Stimulated activated naive CD8-positive, alpha-beta T cell treated with anti-CD3 and anti-CD28 coated beads, Interleukin-15, Interleukin-2, amounts not matched to agents 100 ng/mL and 50 ng/mL, for 24 hours (primary cell): ENCODE measurements around the gene INPP5B.
A peak's percentile ranks its signal among the peaks of the same experiment; 100 is the strongest.
"Not testable (repeated sequence)": the region's sequence is repeated elsewhere in the genome, so short reads cannot be mapped to it uniquely, and the experiment has no call there.

ENCODE experiments used
- H3K27ac Mint-ChIP-seq: one replicate; pipeline ENCODE4 v1.8.0; 2021; ENCODE audit warnings: mild to moderate bottlenecking, mixed read lengths
- H3K27me3 Mint-ChIP-seq: one replicate; pipeline ENCODE4 v1.8.0; 2021; ENCODE audit warnings: mixed read lengths
- H3K36me3 Mint-ChIP-seq: one replicate; pipeline ENCODE4 v1.8.0; 2021; ENCODE audit warnings: low read depth, mixed read lengths
- H3K4me1 Mint-ChIP-seq: one replicate; pipeline ENCODE4 v1.8.0; 2021; ENCODE audit warnings: low read depth, mixed read lengths
- H3K4me3 Mint-ChIP-seq: one replicate; pipeline ENCODE4 v1.8.0; 2021; ENCODE audit warnings: mild to moderate bottlenecking, mixed read lengths
- H3K9me3 Mint-ChIP-seq: one replicate; pipeline ENCODE4 v1.8.0; 2021; ENCODE audit warnings: mixed read lengths

Gene INPP5B

GRCh38 chr1:37908531-37908930 is 38.3 kb downstream of the INPP5B start:
- H3K9me3 Mint-ChIP-seq, H3K4me1 Mint-ChIP-seq, H3K4me3 Mint-ChIP-seq, H3K27ac Mint-ChIP-seq, H3K27me3 Mint-ChIP-seq: not testable (repeated sequence)
- peaks cover 27% of the 10 kb centered on the region for H3K36me3 Mint-ChIP-seq

- not testable (repeated sequence) for H3K27me3 Mint-ChIP-seq, H3K4me3 Mint-ChIP-seq, H3K27ac Mint-ChIP-seq, H3K4me1 Mint-ChIP-seq, H3K9me3 Mint-ChIP-seq
- peaks cover 27% of the 10 kb centered on the region for H3K36me3 Mint-ChIP-seq
These were observed 39.3 kb downstream of the INPP5B start for GRCh38 chr1:37907416-37908125.

GRCh38 chr1:37906591-37906990 is 40.3 kb downstream of the INPP5B start:
- H3K27me3 Mint-ChIP-seq, H3K9me3 Mint-ChIP-seq, H3K4me3 Mint-ChIP-seq, H3K27ac Mint-ChIP-seq: not testable (repeated sequence)
- Mint-ChIP-seq H3K4me1 (peaks cover 16% of the 10 kb centered on the region), H3K36me3 (peaks cover 29% of the 10 kb centered on the region)

- Mint-ChIP-seq H3K27ac (no peak overlapping the region), H3K4me3 (no peak overlapping the region), H3K4me1 (peaks cover 24% of the 10 kb centered on the region), H3K27me3 (no peaks in the 10 kb centered on the region), H3K36me3 (peaks cover 36% of the 10 kb centered on the region), H3K9me3 (peaks cover 6% of the 10 kb centered on the region)
These were observed 41.1 kb downstream of the INPP5B start for GRCh38 chr1:37905727-37906126.

- H3K9me3 Mint-ChIP-seq, H3K27me3 Mint-ChIP-seq, H3K27ac Mint-ChIP-seq, H3K4me3 Mint-ChIP-seq: not testable (repeated sequence)
- Mint-ChIP-seq H3K4me1 (peaks cover 26% of the 10 kb centered on the region), H3K36me3 (peaks cover 28% of the 10 kb centered on the region)
These were observed 42.9 kb downstream of the INPP5B start for GRCh38 chr1:37903921-37904320.

GRCh38 chr1:37902983-37903382 is 43.9 kb downstream of the INPP5B start:
- H3K27ac Mint-ChIP-seq, result peak overlapping the region; percentile 16
- peaks cover 24% of the 10 kb centered on the region for H3K4me1 Mint-ChIP-seq
- H3K36me3 Mint-ChIP-seq, result peaks cover 20% of the 10 kb centered on the region
- H3K9me3 Mint-ChIP-seq, result peaks cover 6% of the 10 kb centered on the region
- H3K4me3 Mint-ChIP-seq, result no peak overlapping the region
- no peaks in the 10 kb centered on the region for H3K27me3 Mint-ChIP-seq

- Mint-ChIP-seq H3K36me3 (peaks cover 11% of the 10 kb centered on the region), H3K4me1 (peaks cover 24% of the 10 kb centered on the region), H3K27me3 (no peaks in the 10 kb centered on the region), H3K9me3 (peaks cover 2% of the 10 kb centered on the region), H3K4me3 (peak overlapping the region; percentile 38), H3K27ac (peak overlapping the region; percentile 96)
These were observed 45.0 kb downstream of the INPP5B start for GRCh38 chr1:37901893-37902225.

GRCh38 chr1:37901191-37901892 is 45.5 kb downstream of the INPP5B start:
- Mint-ChIP-seq H3K4me1 (peaks cover 24% of the 10 kb centered on the region), H3K4me3 (peak overlapping the region; percentile 38), H3K9me3 (no peaks in the 10 kb centered on the region), H3K27me3 (no peaks in the 10 kb centered on the region), H3K27ac (peak overlapping the region; percentile 96), H3K36me3 (peaks cover 9% of the 10 kb centered on the region)

GRCh38 chr1:37897563-37897962 is 49.3 kb downstream of the INPP5B start:
- peaks cover 20% of the 10 kb centered on the region for H3K4me1 Mint-ChIP-seq
- H3K4me3 Mint-ChIP-seq, H3K27me3 Mint-ChIP-seq, H3K27ac Mint-ChIP-seq, H3K9me3 Mint-ChIP-seq: not testable (repeated sequence)
- peaks cover 19% of the 10 kb centered on the region for H3K36me3 Mint-ChIP-seq

GRCh38 chr1:37893673-37894072 is 53.2 kb downstream of the INPP5B start:
- Mint-ChIP-seq H3K4me3 (no peak overlapping the region), H3K4me1 (peaks cover 8% of the 10 kb centered on the region), H3K27ac (no peak overlapping the region), H3K36me3 (peaks cover 24% of the 10 kb centered on the region), H3K27me3 (no peaks in the 10 kb centered on the region), H3K9me3 (no peaks in the 10 kb centered on the region)

GRCh38 chr1:37892151-37893047 is 54.5 kb downstream of the INPP5B start:
- H3K27ac Mint-ChIP-seq, result peak overlapping the region; percentile 26
- H3K27me3 Mint-ChIP-seq, result no peaks in the 10 kb centered on the region
- H3K36me3 Mint-ChIP-seq, result peaks cover 37% of the 10 kb centered on the region
- H3K4me3 Mint-ChIP-seq, result no peak overlapping the region
- peaks cover 8% of the 10 kb centered on the region for H3K4me1 Mint-ChIP-seq
- H3K9me3 Mint-ChIP-seq, result no peaks in the 10 kb centered on the region

- Mint-ChIP-seq H3K27ac (no peak overlapping the region), H3K27me3 (no peaks in the 10 kb centered on the region), H3K4me3 (no peak overlapping the region), H3K4me1 (peaks cover 8% of the 10 kb centered on the region), H3K36me3 (peaks cover 53% of the 10 kb centered on the region), H3K9me3 (no peaks in the 10 kb centered on the region)
These were observed 56.4 kb downstream of the INPP5B start for GRCh38 chr1:37890378-37891014.

GRCh38 chr1:37888022-37888700 is 58.7 kb downstream of the INPP5B start:
- H3K36me3 Mint-ChIP-seq, result peaks cover 60% of the 10 kb centered on the region
- no peaks in the 10 kb centered on the region for H3K9me3 Mint-ChIP-seq
- peaks cover 15% of the 10 kb centered on the region for H3K4me1 Mint-ChIP-seq
- H3K27ac Mint-ChIP-seq, result no peak overlapping the region
- no peak overlapping the region for H3K4me3 Mint-ChIP-seq
- no peaks in the 10 kb centered on the region for H3K27me3 Mint-ChIP-seq

- Mint-ChIP-seq H3K4me1 (peaks cover 7% of the 10 kb centered on the region), H3K27me3 (no peaks in the 10 kb centered on the region), H3K9me3 (no peaks in the 10 kb centered on the region), H3K4me3 (no peak overlapping the region), H3K27ac (peak overlapping the region; percentile 18), H3K36me3 (peaks cover 78% of the 10 kb centered on the region)
These were observed 62.7 kb downstream of the INPP5B start for GRCh38 chr1:37884145-37884544.
